Jurkat, Clone E6-1 (cell line): ENCODE measurements around the gene CDC14B.

ENCODE experiments used
- DNase-seq: peaks from one replicate; pipeline ENCODE4 v3.0.0-alpha.2; 2011; ENCODE audit warnings: low read depth, low spot score
- H3K4me3 ChIP-seq: 2 replicates; pipeline ENCODE4 v1.5.1; 2011; ENCODE audit warnings: mild to moderate bottlenecking, low read length, control low read depth, moderate library complexity

The CDC14B gene

DNA sequence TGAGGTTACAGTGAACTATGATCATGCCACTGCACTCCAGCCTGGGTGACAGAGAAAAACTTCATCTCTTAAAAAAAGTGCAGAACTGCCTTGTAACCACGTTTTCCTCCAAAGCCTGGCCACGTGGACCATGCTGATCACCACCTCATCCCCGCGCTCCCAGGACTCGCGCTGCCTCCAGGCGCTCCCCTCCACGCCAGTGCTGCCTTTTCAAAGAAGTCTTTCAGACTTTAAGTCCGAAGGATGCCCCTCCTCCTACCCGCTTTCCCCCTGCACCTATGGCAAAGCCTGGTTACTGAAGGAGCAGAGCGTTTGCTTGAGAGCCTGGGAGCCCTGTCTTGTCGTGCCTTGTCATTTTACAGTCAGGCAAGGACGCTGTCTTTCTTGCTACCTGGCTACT lies 125.9 kb downstream of the CDC14B start:
- DNase-seq = no peak
- no peak overlapping the region for H3K4me3 ChIP-seq

GRCh38 chr9:96492993-96493531 lies 126.6 kb downstream of the CDC14B start:
- H3K4me3 ChIP-seq = no peak overlapping the region
- no peak for DNase-seq

- DNase-seq = no peak
- H3K4me3 ChIP-seq = no peak overlapping the region
These were observed 127.6 kb downstream of the CDC14B start for GRCh38 chr9:96491880-96492525.

- DNase-seq = peak; percentile 86
- H3K4me3 ChIP-seq = no peak overlapping the region
These were observed 128.4 kb downstream of the CDC14B start for GRCh38 chr9:96491079-96491879.

DNA sequence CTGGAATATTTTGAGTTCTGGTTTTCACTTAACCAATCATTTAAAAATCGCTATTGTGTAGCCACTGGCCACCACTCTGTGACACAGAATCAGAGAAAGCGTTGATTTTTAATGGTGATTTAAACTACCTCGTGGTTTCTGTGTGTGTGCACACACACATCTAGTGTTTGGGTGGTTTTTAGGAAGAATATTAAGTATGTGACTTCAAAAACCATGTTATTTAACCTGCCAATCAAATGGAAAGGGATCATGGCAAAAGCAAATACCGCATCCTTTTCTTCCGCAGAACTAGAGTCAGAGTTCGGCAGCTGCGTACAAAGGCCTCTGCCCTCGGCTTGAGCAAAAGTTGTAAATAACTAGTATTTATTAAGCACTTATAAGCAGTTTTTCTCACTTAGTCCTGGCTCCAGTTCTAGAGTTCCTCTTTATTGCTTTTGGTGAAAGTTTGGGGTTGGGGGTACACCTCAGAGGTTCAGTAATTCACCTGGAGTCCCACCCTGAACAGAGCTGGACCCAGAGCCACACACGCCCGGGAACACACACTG lies 129.0 kb downstream of the CDC14B start:
- H3K4me3 ChIP-seq = no peak overlapping the region
- DNase-seq = no peak

GRCh38 chr9:96489482-96489979 lies 130.1 kb downstream of the CDC14B start:
- DNase-seq = no peak
- no peak overlapping the region for H3K4me3 ChIP-seq

GRCh38 chr9:96487949-96488348 lies 131.7 kb downstream of the CDC14B start:
- no peak for DNase-seq

DNA sequence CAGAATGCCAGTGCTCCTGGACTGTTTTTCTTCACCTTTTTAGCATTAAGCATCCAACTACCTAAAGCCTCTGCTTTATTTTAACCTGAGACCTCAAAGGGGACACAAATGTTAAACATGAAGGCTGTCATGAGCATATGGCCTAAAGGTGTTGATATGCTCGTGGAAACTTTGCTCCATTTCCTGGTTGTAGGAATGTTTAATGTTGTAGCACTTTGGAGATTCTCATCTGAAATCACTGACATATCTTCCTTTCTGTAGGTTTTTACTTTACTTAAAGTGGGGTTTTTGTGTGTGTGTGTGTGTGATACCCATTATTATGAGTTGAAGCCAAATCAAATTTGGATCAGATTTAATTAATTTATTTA lies 132.6 kb downstream of the CDC14B start:
- no peak for DNase-seq
- H3K4me3 ChIP-seq = no peak overlapping the region

More at GRCh38 chr9:96487949-96488348, 131.7 kb downstream of the CDC14B start:
- H3K4me3 ChIP-seq = no peak overlapping the region

GRCh38 chr9:96486386-96487028 lies 133.1 kb downstream of the CDC14B start:
- DNase-seq = no peak
- H3K4me3 ChIP-seq = no peak overlapping the region

DNA sequence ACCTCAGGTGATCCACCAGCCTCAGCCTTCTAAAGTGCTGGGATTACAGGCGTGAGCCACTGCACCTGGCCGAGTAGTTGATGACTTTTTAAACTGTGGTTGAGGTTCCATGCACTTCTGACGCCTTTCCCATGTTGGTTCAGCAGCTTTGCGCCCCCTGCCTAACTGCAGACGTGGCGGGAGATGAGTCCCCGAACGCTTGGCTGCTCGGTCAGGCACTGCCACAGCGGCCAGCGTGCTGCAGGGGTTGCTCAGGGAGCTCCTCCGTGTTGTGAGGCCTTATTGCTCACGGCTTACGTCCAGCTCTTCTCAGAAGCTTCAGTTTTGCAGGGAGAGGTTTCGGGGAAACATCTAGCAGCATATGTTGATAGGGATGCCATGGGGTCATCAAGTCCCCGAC lies 134.4 kb downstream of the CDC14B start:
- no peak for DNase-seq
- H3K4me3 ChIP-seq = no peak overlapping the region

- no peak overlapping the region for H3K4me3 ChIP-seq
- DNase-seq = no peak
These were observed 135.1 kb downstream of the CDC14B start for GRCh38 chr9:96484521-96484931.

DNA sequence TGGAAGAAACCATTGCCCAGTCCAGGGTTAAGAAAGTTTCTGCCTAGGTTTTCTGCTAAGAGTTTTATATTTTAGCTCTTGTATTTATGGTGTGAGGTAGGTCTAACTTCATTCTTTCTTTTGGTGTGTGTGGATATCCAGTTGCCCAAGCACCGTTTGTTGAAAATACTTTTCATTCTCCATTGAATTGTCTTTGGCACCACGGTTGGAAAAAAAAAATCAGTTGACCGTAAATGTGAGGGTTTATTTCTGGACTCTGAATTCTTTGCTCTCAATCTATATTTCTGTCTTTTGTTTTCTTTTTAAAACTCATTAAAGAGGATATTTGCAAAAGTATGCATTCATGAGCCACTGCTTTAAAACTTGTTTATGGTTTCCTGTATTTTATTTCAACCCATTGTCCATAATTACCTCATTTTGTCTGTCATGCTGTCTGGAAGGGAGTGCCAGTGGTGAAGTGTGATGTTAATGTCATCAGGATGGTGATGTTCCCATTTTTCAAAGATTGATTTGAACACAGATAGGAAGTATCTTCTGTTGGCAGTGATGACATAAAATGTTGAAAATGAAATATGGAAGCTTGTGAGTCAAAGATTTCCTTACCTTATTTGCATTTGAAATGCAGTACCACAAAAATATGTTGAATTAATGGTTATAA lies 135.8 kb downstream of the CDC14B start:
- H3K4me3 ChIP-seq = no peak overlapping the region
- no peak for DNase-seq

- H3K4me3 ChIP-seq = no peak overlapping the region
- no peak for DNase-seq
These were observed 136.4 kb downstream of the CDC14B start for GRCh38 chr9:96483197-96483596.

- no peak overlapping the region for H3K4me3 ChIP-seq
- no peak for DNase-seq
These were observed 137.2 kb downstream of the CDC14B start for GRCh38 chr9:96482476-96482875.

DNA sequence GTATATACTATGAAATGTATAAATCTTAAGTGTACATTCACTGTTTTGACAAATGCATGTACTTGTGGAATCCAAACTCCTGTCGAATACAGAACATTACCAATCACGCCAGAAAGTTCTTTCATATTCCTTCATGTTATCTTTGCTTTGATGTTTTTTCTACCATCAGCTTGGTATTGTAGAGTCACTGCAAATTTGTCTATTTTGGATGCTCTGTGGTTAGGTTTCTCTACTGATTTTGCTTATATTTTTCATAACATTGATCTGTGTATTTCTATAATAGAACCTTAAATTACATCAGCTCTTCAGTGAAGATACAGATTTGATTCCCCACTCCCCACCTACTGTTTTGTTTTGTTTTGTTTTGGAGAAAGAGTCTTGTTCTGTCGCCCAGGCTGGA lies 138.9 kb downstream of the CDC14B start:
- no peak for DNase-seq

GRCh38 chr9:96478829-96479371 lies 140.7 kb downstream of the CDC14B start:
- DNase-seq = no peak
- H3K4me3 ChIP-seq = no peak overlapping the region

More for the DNA sequence above, 138.9 kb downstream of the CDC14B start:
- H3K4me3 ChIP-seq = no peak overlapping the region

GRCh38 chr9:96476591-96476990 lies 143.1 kb downstream of the CDC14B start:
- no peak overlapping the region for H3K4me3 ChIP-seq
- no peak for DNase-seq

DNA sequence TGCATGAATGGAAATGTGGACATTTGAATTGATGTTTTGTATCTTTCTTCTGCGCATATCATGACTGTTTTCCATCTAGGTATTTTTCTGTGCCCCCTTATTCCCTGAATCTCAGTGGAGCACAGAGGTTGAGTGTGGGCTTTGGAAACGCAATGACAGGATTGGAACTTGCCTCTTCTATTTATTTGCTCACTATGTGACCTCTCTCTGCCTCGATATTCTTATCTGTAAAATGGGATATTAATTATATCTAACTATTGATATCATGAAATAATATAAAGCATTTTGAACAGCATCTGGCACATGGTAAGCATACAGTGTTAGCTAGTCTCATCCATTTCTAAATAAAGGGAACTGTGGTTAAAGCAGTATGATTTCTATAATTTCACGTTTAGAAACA lies 143.6 kb downstream of the CDC14B start:
- no peak overlapping the region for H3K4me3 ChIP-seq
- no peak for DNase-seq

DNA sequence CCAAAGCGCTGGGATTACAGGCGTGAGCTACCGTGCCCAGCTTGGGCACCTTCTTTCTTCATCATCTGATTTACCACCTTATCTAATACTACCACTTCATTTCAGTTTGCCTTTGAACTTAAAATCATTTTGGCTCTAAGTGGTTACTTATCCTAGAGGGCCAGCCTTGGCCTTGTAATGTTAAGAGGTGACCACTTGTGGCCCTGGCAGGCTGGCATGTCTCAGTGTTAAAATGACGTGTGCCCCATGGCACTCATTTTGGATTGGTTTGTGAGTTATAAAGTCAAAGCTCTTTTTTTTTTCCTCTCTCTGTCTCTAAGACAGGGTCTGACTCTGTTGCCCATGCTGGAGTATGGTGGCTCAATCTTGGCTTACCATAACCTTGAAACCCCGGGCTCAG lies 151.9 kb downstream of the CDC14B start:
- H3K4me3 ChIP-seq = no peak overlapping the region
- no peak for DNase-seq
